CD4-positive, alpha-beta T cell treated with Interferon gamma for 1 hour (primary cell): ENCODE data around the gene HIP1R.

Source experiments
- DNase-seq: peaks from one replicate; pipeline ENCODE4 v3.0.0-alpha.2; 2020

The HIP1R gene

DNA sequence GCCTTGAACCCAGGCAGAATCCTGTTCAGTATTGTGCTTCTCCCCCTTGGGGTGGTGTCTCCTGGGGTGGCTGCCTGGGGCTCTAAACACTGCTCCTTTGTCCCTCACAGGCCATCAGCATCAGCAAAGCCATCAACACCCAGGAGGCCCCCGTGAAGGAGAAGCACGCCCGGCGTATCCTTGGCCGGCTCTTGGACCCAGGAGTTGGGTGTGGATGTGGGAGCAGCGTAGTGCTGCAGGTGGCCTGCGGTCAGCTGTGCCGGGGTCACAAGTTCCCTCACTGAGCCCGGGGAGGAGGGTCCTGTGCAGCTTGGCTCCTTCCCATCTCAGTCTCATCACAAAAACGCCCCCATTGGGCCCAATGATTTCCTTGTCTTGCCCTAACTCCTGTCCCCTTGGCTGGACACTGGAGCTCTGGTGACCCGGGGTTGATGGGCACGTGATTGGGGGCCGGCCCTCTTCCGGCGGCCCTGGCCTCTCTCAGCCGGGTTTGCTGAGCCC, 12.7 kb downstream of the HIP1R start:
- no peak for DNase-seq

DNA sequence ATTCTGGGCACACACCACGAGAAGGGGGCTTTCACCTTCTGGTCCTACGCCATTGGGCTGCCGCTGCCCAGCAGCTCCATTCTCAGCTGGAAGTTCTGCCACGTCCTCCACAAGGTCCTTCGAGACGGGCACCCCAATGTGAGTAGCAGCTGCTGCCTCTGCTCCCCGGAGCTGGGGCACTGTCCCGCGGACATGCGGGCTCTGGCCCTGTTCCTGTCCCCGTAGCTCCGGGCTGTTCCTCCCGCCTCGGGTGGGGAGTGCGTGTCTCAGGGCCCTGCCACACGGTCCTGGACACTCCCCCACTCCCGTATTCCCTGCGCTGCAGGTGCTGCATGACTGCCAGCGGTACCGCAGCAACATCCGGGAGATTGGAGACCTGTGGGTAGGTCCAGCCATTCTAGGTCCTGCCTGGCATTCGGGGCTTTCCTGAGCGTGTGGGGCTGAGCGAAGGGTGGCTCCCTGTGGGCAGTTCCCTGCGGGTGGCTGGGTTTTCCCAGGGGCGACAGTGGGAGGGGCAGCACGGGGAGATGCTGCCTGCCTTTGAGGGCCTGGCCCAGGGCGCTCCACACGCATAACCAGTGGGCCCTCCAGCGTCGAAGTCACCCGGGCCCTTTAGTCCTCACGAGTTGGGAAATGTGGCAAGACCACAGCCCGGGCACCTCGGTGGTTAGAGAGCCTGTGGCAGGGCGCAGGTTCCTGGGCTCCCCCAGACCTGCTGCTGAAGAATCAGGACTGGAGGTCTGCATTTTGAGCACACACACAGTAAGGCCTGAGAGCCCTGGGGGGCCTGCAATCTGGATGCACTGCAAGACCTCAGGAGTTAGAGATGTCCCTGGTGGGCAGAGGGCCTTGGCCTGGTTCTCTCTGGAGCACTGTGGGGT, 13.5 kb downstream of the HIP1R start:
- no peak for DNase-seq

DNA sequence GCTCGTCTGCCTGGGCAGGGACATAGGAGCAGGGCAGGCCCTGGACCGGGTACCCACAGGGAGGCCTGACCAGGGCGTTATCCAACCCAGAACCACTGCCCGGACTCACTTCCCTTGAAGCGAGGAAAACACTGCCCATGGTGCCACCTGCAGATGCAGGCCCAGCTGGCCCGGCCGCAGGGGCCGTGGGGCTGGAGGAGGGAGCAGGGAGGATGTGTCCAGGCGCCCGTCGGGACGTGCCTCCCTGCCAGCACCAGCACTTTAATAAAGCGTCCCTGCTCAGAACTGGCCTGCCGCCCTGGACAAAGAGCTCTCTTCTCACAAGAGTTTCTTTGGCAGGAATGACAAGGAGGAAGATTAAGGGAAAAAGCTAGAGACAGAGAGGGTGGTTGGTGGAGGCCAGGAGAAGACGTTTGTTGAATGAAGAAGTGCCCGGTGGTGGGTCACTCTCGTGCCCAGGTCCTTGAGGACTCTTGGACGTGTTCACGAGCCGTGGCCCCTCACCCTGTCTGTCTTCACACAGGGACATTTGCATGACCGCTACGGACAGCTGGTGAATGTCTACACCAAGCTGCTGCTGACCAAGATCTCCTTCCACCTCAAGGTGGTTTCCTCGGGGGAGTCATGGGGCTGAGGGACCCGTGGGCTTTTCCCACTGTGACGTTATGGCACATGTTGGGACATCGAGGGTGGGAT, 14.2 kb downstream of the HIP1R start:
- no peak for DNase-seq

DNA sequence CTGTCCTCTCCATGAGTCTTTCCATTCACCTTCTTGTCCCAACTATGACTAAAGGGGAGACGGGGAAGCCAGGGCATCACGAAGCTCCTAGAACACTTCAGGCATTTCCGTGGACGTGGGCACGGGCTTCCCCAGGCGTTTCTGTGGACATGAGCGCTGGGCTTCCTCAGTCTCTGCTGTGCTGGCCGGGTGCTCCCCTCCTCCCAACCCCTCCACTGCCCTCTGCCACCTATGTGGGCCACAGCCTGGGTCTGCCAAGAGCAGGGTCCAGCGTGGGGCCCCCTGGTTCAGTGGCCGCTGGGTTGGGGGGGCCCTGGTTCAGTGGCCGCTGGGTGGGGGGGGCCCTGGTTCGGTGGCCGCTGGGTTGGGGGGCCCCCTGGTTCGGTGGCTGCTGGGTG, 14.8 kb downstream of the HIP1R start:
- DNase-seq = no peak

DNA sequence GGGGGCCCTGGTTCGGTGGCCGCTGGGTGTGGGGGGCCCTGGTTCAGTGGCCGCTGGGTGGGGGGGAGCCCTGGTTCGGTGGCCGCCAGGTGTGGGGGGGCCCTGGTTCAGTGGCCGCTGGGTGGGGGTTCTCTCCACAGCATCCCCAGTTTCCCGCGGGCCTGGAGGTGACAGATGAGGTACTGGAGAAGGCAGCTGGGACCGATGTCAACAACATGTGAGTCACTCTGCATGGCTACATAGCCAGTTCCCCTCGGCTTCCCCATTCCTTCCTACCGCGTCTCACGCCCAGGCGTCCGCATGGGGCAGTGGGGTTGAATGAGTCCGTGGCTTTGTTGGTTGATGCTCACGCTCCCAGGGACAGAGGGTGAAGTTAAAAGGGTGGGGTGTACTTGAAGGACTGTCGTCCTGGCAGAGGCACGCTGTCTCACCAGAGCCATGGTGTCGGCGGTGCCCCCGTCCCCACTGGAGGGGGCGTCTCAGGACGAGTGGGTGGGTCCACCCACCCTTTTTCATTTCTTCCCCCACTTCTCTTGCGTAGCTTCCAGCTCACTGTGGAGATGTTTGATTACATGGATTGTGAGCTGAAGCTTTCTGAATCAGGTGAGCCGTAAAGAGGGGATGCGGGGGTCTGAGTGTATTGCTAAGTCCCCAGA, 15.6 kb downstream of the HIP1R start:
- DNase-seq = no peak

DNA sequence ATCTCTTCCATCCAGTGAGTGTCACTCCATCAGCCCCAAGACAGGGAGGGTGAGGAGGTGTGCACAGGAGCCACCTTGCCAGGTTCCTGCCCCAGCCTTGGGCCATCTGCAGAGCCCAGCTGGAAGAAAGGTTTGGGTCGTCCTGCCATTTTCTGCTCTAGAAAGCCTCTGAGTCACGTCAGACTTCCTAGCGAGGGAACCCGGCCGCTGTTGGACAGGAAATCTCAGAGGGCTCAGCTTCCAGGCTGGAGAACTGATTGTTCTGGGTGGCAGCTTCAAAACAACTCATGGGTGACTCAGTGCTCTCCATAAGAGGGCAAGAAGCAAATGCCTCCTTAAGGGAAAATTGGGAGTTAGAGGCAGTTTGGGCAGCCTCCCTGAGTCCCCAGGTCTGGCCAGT, 16.6 kb downstream of the HIP1R start:
- no peak for DNase-seq

DNA sequence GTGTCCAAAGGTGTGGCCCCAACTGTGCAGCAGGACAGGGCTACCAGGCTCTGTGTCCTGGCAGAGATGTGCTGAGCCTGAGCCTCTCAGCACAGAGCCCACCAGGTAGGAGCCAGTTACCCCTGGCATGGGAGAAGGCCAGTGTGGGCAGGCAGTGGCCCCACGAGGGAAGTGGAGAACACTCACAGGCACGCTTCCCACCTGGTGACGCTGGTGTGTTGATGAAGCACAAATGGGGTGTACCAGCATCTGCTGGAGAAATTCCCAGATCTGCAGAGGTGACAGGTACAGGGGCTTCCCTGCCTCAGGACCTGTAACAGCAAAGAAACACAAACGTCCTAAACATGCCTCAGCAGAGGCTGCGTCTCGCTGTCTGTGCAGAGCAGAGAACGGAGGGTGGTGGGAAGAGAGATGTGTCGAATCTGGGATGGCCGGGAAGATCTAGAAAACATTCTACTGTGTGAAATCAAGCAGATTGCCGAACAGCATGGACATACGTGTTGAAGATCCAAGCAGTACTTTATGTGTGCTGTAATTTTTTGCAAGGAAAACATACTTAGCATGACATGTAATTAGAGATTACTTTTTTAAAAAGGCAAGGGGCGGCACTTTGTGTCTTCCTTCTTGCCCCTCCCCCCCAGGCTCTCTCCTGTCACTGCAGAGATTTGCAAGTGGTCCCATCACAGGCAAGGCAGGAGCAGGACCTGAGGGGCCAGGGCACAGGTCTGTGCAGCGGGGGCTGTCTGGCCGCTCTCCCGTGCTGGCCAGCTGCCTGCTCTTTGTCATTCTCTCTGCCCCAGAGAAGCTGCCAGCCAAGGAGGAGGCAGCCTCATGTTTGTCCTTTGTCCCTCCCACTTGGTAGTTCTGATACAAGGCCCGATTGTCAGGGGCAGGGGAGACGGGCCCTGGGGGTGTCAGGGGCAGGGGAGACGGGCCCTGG, 17.3 kb downstream of the HIP1R start:
- DNase-seq = no peak

DNA sequence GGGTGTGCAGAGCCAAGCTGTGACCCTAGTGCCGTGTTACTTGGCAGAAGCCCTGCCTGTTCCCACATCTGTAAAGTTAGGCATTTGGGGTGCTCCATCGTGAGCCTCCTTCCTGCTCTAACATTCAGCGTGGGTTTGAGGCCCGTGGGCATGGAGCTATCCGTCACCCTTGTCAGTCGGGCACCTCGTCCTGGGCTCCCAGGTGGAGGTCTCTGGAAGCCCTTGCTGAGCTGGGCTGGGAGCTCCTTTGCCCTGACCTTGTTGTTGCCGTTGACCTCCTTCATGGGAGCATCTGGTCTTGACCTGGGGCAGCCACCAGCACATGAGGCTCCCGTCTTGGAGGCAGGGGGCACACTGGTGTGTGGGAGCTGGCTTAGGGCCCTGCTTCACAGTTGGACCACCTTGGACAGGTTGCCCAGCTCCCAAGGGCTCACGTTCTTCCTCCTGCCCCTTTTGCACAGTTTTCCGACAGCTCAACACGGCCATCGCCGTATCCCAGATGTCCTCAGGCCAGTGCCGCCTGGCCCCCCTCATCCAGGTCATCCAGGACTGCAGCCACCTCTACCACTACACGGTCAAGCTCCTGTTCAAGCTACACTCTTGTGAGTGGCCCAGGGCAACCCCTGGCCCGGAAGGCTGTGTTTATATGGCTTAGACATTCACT, 18.5 kb downstream of the HIP1R start:
- no peak for DNase-seq

DNA sequence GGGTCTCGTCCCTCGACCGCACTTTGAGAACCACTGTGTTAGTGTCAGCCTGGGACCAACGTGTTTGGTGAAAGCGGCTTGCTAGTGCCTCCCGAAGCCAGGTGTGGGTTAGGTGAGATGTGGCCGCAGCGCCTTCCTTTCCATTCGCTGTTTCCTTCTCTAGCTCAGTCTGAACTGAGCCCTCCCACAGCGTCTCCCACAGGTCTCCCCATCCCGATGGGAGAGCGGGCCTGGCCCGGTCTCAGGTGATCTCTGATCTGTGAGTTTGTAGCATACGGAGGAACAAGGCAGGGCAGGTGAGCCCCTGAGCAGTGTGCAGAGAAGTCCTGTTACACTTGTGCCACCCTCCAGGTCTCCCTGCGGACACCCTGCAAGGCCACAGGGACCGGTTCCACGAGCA, 19.3 kb downstream of the HIP1R start:
- DNase-seq = no peak

DNA sequence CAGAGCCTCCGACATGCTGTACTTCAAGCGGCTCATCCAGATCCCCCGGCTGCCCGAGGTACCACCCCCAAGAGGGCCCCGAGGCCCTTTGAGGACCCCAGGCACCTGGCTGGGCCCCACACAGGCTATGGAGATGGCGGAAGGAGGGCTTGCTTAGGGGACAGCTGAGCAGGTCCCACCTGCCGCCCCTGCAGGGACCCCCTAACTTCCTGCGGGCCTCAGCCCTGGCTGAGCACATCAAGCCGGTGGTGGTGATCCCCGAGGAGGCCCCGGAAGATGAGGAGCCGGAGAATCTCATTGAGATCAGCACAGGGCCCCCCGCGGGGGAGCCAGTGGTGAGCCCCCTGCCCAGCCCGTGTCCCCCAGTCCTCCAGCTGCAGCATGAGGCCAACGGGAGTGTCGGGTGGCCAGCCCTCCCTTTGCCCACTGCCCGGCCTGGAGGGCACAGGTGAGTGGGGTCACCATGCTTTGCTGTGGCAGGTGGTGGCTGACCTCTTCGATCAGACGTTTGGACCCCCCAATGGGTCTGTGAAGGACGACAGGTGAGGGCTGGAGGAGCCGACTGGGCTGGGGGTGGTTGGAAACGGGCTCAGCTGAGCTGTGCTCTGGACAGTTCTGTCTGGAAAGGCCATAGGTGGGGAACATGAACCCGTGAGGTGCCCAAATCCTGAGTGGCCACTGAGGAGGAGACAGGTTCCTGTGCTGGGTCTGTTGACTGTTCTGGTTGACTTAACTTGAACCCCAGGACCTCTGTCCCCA, 20.0 kb downstream of the HIP1R start:
- DNase-seq = no peak

DNA sequence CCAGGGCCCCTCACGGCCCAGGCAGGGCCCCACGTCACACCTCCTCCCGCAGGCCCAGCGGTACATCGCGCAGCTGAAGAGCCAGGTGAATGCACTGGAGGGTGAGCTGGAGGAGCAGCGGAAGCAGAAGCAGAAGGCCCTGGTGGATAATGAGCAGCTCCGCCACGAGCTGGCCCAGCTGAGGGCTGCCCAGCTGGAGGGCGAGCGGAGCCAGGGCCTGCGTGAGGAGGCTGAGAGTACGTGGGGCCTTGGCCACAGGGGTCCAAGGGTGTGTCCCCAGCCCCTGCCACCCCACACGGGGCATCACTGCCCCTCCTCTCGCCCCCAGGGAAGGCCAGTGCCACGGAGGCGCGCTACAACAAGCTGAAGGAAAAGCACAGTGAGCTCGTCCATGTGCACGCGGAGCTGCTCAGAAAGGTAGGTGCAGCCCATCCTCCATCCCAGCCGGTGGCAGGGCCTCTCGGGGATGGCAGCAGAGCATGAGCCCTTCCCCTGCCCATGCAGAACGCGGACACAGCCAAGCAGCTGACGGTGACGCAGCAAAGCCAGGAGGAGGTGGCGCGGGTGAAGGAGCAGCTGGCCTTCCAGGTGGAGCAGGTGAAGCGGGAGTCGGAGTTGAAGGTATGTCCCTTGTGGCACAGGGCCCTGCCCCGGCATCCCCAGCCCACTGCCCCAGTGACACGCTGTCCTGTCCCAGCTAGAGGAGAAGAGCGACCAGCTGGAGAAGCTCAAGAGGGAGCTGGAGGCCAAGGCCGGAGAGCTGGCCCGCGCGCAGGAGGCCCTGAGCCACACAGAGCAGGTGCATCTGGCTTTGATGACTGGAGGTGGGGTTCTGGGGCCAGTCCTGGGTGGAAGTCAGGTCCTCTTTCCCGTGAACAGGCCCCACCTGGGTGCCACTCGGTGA, 20.9 kb downstream of the HIP1R start:
- DNase-seq = no peak

DNA sequence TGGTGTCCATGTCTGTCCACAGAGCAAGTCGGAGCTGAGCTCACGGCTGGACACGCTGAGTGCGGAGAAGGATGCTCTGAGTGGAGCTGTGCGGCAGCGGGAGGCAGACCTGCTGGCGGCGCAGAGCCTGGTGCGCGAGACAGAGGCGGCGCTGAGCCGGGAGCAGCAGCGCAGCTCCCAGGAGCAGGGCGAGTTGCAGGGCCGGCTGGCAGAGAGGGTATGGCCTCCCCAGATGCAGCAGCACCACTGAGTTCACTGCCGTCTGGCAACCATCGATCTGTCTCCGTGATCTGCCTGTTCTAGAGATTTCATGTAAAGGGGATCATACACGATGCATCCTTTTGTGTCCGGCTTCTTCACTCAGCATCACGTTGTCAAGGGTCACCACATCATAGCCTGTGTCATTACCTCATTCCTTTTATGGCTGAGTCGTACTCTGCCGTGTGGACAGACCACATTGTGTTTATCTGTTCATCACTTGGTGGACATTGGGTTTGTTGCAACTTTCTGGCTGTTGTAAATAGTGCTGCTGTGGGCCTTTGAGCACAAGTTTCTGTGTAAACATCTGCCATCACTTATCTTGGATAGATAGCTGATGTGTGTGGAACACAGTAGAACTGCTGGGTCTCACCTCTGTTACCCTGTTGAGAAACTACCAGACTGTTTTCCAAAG, 21.9 kb downstream of the HIP1R start:
- DNase-seq = no peak

DNA sequence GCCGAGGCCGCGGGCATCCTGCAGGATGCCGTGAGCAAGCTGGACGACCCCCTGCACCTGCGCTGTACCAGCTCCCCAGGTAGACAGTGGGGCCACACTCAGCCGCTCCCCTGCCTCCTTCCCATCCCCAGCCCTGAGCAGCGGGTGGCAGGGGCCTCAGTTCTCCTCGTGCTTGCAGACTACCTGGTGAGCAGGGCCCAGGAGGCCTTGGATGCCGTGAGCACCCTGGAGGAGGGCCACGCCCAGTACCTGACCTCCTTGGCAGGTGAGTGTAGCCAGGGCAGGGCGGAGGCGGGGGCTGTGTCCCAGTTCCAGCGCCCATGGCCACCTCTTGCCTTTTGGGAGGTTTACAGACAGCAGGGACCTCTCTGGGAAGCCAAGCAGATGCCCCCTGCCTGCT, 22.9 kb downstream of the HIP1R start:
- no peak for DNase-seq

DNA sequence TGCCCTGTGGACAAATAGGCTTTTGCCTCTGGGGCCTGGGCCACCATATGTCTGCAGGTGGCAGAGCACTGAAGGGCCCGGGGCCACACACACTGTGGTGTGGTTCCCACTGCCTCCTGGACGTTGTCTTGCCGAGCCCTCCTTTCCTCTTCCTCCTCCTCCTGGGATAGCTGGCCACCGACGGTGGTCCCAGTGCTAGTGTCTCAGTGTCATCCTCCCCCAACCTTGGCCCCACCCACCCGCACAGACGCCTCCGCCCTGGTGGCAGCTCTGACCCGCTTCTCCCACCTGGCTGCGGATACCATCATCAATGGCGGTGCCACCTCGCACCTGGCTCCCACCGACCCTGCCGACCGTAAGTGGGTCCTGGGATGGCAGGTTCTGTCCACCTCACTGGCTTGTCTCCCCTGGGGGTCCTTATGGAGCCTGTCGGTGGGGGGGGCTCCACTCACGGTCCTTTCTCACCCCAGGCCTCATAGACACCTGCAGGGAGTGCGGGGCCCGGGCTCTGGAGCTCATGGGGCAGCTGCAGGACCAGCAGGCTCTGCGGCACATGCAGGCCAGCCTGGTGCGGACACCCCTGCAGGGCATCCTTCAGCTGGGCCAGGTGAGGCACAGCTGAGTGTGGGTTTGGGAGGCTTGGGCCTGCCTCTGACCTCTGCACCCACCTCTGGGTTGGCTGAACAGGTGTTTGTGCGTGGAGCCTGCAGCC, 23.5 kb downstream of the HIP1R start:
- DNase-seq = no peak

DNA sequence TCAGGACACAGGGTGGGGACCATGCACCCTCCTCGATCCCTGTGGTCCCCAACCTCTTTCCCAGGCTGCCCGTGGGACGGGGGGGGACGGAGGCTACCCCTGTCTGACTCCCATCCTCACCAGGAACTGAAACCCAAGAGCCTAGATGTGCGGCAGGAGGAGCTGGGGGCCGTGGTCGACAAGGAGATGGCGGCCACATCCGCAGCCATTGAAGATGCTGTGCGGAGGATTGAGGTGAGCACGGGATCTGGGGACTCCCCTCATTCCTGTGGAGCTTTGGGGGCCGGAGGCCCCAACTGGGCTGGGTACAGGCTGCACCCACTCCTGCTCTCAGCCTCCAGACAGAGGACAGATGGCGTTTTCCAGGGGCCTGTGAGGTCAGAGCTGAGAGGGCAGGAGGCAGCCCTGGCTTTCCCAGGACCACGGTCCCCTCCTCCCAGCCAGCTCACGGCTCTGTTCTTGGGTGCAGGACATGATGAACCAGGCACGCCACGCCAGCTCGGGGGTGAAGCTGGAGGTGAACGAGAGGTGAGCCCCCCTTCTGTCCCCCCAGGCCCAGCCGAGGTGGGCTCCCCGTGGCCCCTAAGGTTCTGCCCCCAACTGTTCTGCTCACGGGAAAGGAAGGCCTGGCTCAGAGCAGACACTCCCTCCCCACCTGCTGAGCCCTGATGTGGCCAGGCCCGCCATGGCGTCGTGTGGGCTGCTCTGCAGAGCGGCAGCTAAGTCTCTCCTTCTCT, 24.2 kb downstream of the HIP1R start:
- DNase-seq = no peak

DNA sequence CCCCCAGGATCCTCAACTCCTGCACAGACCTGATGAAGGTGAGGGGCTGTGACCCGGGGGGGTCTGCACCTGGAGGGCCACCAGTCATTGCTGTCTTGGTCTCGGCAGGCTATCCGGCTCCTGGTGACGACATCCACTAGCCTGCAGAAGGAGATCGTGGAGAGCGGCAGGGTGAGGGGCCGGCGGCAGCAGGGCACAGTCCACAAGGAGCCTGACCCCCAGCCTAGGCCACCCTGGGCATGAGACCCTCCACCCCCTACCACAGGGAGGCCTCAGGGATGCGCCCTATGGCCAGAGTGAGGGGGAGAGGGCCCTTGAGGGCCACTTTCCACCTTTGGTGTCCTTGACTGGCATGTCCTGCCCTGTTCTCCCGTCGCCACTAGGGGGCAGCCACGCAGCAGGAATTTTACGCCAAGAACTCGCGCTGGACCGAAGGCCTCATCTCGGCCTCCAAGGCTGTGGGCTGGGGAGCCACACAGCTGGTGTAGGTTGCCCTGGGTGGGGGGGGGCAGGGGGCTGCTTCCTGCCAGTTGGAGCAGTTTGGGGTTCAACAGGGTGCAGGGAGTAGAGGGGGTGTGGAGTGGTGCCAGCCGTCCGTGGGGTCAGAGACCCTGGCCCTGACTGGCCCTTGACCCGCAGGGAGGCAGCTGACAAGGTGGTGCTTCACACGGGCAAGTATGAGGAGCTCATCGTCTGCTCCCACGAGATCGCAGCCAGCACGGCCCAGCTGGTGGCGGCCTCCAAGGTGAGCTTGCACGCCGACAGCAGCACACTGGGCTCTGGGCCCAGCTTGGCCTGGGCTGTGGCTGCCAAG, 25.0 kb downstream of the HIP1R start:
- DNase-seq = peak; percentile 77
